Large intestine (tissue), 3 donors: Measurements from ENCODE around the gene TRIM25. TPM values are rescaled to one million over a fixed set of nuclear protein-coding genes. Genes with fewer than 3 reads are reported as not detected.

Source experiments
- DNase-seq, 2 donors: peaks; one replicate each; pipeline versions ENCODE4 v3.0.0 to v3.0.0-alpha.2; 2013
- H3K27ac ChIP-seq: one replicate; pipeline ENCODE4 v1.5.1; 2013; ENCODE audit warnings: low read length
- H3K27me3 ChIP-seq: 2 replicates; pipeline ENCODE4 v1.6.1; 2013; ENCODE audit warnings: low read length; ENCODE audit not compliant: control insufficient read depth, insufficient read depth
- H3K36me3 ChIP-seq: 2 replicates; pipeline ENCODE4 v1.6.1; 2013; ENCODE audit warnings: low read length; ENCODE audit not compliant: control insufficient read depth, insufficient read depth
- H3K4me1 ChIP-seq: one replicate; pipeline ENCODE4 v1.6.1; 2013; ENCODE audit warnings: low read length; ENCODE audit not compliant: control insufficient read depth, insufficient read depth
- H3K4me3 ChIP-seq: one replicate; pipeline ENCODE4 v1.5.1; 2013; ENCODE audit warnings: low read length
- H3K9me3 ChIP-seq: one replicate; pipeline ENCODE4 v1.6.1; 2013; ENCODE audit warnings: mild to moderate bottlenecking, low read depth, low read length, moderate library complexity; ENCODE audit not compliant: control insufficient read depth
- WGBS: methylation state at CpG from one replicate; pipeline ENCODE4 v1.1.5; 2013; ENCODE audit warnings: low lambda C conversion rate; ENCODE audit not compliant: insufficient coverage; 5-methylcytosine and 5-hydroxymethylcytosine counted together
- polyA plus RNA-seq: library from polyadenylated mRNA; unstranded; fragments of 120-200 nt; gene quantifications from one replicate; pipeline ENCODE4 v1.2.1, GENCODE V29; 2013

TRIM25 gene
- polyA plus RNA-seq, 1 donor = 48.5 TPM

DNA sequence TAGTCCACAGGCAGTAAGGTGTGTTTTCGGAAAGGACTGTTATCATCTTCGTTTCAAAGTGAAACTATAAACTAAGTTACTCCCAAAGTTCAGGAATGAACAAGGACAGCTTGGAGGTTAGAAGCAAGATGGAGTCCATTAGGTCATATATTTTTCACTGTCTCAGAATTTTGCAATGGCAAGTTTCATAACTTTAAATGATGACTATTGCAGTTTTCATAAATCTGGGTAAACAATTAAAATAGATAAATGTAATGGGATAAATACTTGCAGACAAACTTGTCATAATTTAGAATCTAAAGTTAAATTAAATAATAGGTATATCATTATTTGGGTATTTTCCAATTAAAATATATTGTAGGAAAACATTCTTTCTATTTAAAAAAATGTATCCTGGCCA is 14.7 kb upstream of the TRIM25 start:
- Histone ChIP-seq H3K36me3 (no peaks in the 10 kb centered on the region), H3K9me3 (no peaks in the 10 kb centered on the region), H3K27me3 (no peaks in the 10 kb centered on the region), H3K27ac (no peak overlapping the region), H3K4me1 (no peaks in the 10 kb centered on the region), H3K4me3 (no peak overlapping the region)
- 100% methylated on average over 1 of the region's 2 CpGs for WGBS
- DNase-seq = no peak

DNA sequence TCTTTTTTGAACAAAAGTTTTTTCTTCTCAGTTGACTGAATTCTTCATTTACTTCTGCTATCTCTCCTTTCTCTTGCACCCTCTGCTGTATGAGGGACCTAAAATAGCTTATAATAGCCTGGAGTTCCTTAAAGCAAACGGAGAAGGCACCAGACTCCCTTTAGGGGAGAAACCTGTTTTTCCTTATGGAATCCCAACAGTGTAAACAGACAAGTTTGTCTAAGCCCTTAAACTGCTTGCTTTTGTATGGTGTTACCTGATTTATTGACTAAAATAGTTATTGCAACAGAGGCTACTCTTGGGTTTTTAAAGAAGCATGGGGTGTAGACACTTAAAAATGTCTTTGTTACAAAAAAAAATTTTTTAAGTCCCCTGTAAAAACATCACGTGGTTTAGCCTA is 12.9 kb upstream of the TRIM25 start:
- Histone ChIP-seq H3K27me3 (no peaks in the 10 kb centered on the region), H3K36me3 (no peaks in the 10 kb centered on the region), H3K9me3 (no peaks in the 10 kb centered on the region), H3K4me1 (no peaks in the 10 kb centered on the region), H3K27ac (no peak overlapping the region), H3K4me3 (no peak overlapping the region)
- DNase-seq = no peak
- no CpG with 5 or more reads among the region's 2 CpGs for WGBS

DNA sequence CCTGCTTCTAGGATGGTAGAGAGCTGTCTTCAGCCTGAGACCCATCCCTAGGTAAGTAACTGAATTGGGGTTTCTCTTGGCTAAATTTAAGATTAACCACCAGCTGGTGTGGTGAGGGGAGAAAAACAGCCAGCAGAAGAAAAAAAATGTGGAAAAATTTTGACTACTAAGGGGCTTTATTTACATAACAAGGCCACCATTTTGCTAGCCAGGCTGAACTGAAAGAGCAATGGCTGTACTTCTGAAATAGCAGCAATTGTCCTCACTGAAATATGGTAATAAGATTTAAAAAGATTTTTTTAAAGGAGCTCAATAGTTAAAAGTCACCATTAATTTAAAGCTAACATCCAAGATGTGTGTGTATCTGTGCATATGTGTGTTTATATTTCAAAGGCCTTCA is 12.4 kb upstream of the TRIM25 start:
- no peaks in the 10 kb centered on the region for H3K9me3 ChIP-seq
- H3K27ac ChIP-seq = no peak overlapping the region
- no peak overlapping the region for H3K4me3 ChIP-seq
- DNase-seq = no peak
- no peaks in the 10 kb centered on the region for H3K4me1 ChIP-seq
- H3K36me3 ChIP-seq = no peaks in the 10 kb centered on the region
- H3K27me3 ChIP-seq = no peaks in the 10 kb centered on the region

DNA sequence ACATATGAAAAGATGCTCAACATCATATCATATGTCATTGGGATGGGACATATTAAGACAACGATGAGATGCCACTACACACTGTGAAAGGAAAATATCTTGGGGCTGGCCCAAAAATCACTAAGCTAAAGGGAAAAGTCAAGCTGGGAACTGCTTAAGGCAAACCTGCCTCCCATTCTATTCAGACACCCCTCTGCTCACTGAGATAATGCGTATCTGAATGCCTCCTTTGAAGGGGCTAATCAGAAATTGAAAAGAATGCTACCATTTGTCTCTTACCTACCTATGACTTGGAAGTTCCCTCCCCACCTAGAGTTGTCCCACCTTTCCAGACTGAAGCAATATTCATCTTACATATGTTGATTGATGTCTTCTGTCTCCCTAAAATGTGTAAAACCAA is 11.2 kb upstream of the TRIM25 start:
- no peaks in the 10 kb centered on the region for H3K9me3 ChIP-seq
- no CpG with 5 or more reads among the region's 2 CpGs for WGBS
- H3K27ac ChIP-seq = no peak overlapping the region
- no peaks in the 10 kb centered on the region for H3K4me1 ChIP-seq
- H3K4me3 ChIP-seq = no peak overlapping the region
- DNase-seq = no peak
- H3K36me3 ChIP-seq = no peaks in the 10 kb centered on the region
- H3K27me3 ChIP-seq = no peaks in the 10 kb centered on the region

DNA sequence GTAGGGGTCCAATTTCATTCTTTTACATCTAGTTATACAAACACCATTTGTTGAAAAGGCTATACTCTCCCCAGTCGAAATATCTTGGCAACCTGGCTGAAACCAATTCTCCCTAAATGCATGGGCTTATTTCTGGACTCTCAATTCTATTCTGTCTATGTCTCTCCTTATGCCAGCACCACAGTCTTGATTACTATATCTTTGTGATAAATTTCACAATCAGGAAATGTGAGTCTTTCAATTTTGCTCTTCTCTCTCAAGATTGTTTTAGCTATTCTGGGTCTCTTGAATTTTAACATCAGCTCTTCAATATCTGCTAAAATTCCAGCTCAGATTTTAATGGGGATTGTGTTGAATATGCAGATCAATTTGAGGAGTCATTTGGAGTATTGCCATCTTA is 5.9 kb upstream of the TRIM25 start:
- no peaks in the 10 kb centered on the region for H3K9me3 ChIP-seq
- 100% methylated on average over 1 of the region's 1 CpG for WGBS
- no peak overlapping the region for H3K4me3 ChIP-seq
- H3K27me3 ChIP-seq = no peaks in the 10 kb centered on the region
- peaks cover 9% of the 10 kb centered on the region for H3K4me1 ChIP-seq
- H3K36me3 ChIP-seq = no peaks in the 10 kb centered on the region
- DNase-seq = no peak
- H3K27ac ChIP-seq = no peak overlapping the region

DNA sequence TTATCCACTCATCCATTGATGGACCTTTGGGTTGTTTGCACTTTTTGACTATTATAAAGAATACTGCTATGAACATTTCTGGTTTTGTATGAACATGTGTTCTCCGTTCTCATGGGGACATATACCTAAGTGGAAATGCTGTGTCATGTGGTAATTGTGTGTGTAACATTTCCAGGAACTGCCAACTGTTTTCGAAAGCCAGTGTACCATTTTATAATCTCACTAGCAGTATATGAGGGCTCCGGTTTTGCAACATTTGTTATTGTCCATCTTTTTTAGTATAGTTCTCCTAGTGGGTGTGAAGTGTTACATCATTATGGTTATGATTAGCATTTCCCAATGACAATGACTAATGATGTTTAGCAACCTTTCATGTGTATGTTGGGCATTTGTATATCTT is 5.1 kb upstream of the TRIM25 start:
- Histone ChIP-seq H3K4me3 (no peak overlapping the region), H3K27me3 (no peaks in the 10 kb centered on the region), H3K36me3 (no peaks in the 10 kb centered on the region), H3K4me1 (peaks cover 9% of the 10 kb centered on the region), H3K9me3 (no peaks in the 10 kb centered on the region), H3K27ac (peak overlapping the region; percentile 15)
- DNase-seq = peak; percentile 49 to 74
- WGBS = 70% methylated on average over 2 of the region's 3 CpGs

DNA sequence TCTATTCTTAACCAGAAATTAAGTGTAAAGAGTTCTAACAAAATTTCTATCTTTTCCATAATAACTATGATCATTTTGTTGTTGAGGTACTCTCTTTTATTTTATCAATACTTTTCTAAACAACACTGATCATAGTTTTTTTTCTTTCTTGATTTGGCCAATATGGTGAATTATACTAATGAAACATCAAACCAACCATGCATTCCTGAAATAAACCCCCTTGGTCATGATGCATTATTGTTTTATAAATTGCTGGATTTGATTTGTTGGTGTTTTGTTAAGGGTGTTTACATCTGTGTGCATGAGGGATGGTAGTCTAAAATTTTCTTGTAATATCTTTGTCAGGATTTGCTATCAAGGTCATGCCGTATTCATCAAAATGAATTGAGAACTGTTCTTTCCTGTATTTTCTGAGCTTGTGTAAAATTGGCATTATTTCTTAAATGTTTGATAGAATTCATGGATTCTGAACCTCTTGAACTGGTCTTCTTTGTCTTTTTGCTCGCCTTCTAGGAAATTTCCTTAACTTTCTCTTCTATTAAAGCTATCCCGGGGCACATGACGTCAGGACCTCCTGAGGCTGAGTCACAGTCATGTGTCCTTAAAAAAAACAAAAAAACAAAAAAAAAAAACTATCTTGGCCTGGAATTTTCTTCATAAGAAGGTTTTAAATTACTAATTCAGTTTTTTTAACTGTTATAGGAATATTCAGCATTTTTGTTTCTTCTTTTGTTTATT is 3.9 kb upstream of the TRIM25 start:
- Histone ChIP-seq H3K4me1 (peaks cover 9% of the 10 kb centered on the region), H3K27ac (no peak overlapping the region), H3K27me3 (no peaks in the 10 kb centered on the region), H3K4me3 (no peak overlapping the region), H3K9me3 (no peaks in the 10 kb centered on the region), H3K36me3 (no peaks in the 10 kb centered on the region)
- 97% methylated on average over 4 of the region's 4 CpGs for WGBS
- no peak for DNase-seq

DNA sequence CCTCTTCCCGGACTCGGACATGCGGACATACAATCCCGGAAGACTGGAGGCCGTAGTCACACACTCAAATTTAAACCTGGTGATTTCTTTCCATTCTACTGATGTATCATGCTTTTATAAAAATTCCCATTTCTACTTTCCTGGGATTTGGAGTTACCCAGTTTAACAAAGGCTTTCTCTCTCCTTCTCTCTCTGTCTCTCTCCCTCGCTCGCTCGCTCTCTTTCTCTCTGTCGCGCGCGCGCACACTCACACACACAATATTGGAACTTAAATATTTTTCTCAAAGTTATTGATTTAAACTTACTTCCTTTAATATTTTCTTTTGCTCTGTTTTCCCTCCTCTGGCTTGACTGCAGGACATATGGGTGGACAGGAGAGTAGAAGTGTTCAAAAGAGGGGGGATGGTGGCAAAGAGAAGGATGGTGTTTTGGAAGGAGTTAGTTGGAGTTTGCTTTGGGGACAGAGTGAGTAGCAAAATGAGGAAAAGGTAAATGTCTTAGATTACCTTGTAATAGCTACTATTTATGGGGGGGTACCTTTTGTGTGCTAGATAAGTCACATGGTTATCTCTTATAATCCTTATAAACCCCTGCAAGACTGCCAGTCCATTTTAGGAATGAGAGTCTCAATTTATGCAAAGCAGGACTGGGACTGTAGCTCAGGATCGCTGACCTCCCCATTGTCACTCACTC is 878 bp upstream of the TRIM25 start:
- peak overlapping the region; percentile 89 for H3K27ac ChIP-seq
- H3K9me3 ChIP-seq = no peaks in the 10 kb centered on the region
- no peak for DNase-seq
- no peaks in the 10 kb centered on the region for H3K36me3 ChIP-seq
- H3K4me3 ChIP-seq = peak overlapping the region; percentile 96
- H3K4me1 ChIP-seq = peaks cover 21% of the 10 kb centered on the region
- WGBS = 0% methylated on average over 4 of the region's 14 CpGs
- H3K27me3 ChIP-seq = no peaks in the 10 kb centered on the region

DNA sequence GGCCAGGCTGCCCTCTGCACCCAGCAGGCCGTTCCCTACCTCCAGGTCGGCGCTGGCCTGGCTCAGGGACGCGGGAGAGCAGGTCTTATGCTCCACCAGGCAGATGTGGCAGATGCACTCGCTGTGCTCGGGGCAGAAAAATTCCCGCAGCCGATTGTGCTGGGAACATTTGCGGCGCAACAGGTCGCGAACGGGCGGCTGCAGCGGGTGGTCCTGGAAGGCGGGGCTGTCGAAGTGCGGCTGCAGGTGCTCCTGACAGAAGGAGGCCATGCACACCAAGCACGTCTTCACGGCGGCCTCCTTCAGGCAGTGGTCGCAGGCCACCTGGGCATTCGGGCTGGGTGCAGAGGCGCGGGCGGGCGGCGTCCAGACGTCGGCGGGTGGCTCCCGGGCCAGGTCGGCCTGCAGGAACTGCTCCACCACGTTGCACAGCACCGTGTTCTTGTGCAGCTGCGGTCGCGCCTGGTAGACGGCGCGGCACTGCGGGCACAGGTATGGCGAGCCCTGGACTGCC is 439 bp downstream of the TRIM25 start:
- no peak for DNase-seq
- no CpG with 5 or more reads among the region's 44 CpGs for WGBS
- H3K36me3 ChIP-seq = peaks cover 5% of the 10 kb centered on the region
- H3K4me3 ChIP-seq = peak overlapping the region; percentile 96
- no peaks in the 10 kb centered on the region for H3K9me3 ChIP-seq
- no peaks in the 10 kb centered on the region for H3K27me3 ChIP-seq
- peak overlapping the region; percentile 89 for H3K27ac ChIP-seq
- H3K4me1 ChIP-seq = peaks cover 20% of the 10 kb centered on the region

DNA sequence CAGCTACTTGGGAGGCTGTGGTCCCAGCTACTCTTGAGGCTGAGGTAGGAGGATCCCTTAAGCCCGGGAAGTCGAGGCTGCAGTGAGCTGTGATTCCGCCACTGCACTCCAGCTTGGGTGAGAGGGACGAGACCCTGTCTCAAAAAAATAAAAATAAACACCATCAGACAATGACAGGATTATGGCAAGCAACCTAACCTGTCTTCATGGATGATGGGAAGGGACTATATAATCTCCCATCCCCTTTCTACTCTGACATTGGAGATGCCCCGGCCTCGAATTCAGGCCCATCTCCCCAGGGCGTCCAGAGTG is 893 bp downstream of the TRIM25 start:
- Histone ChIP-seq H3K36me3 (peaks cover 9% of the 10 kb centered on the region), H3K27me3 (no peaks in the 10 kb centered on the region), H3K4me1 (peaks cover 20% of the 10 kb centered on the region), H3K4me3 (peak overlapping the region; percentile 96), H3K27ac (peak overlapping the region; percentile 89), H3K9me3 (no peaks in the 10 kb centered on the region)
- DNase-seq = peak in 1 of 2 donors; percentile 24
- WGBS = no CpG with 5 or more reads among the region's 7 CpGs
